Astrocyte (in vitro differentiated cells and primary cell): ENCODE results near the gene SYT2. TPM values are rescaled to one million over a fixed set of nuclear protein-coding genes. Genes with fewer than 3 reads are reported as not detected.

Experiments
- total RNA-seq: library from RNA; stranded (reverse); gene quantifications from 2 replicates; pipeline ENCODE4 v1.2.1, GENCODE V29; 2021

The SYT2 gene
- total RNA-seq, 1 donor from 2014 or later = 0.27 TPM

Other genes starting within 250 kb of the SYT2 start
- gene KDM5B, start 98.0 kb upstream of the SYT2 start, total RNA-seq = 173 and 182 TPM in 2 replicates
- 5.4 and 5.7 TPM in 2 replicates for gene PCAT6, start 100.5 kb upstream of the SYT2 start, total RNA-seq
- 11.1 and 12.1 TPM in 2 replicates for gene RABIF, start 178.7 kb upstream of the SYT2 start, total RNA-seq
- 23.9 and 24.9 TPM in 2 replicates for gene KLHL12, start 216.8 kb upstream of the SYT2 start, total RNA-seq
- 72.8 and 73.0 TPM in 2 replicates for gene ADIPOR1, start 247.9 kb upstream of the SYT2 start, total RNA-seq